Measurements from ENCODE around the gene ABO.
"Not testable (repeated sequence)": the region's sequence is repeated elsewhere in the genome, so short reads cannot be mapped to it uniquely, and the experiment has no call there.

ABO gene

DNA sequence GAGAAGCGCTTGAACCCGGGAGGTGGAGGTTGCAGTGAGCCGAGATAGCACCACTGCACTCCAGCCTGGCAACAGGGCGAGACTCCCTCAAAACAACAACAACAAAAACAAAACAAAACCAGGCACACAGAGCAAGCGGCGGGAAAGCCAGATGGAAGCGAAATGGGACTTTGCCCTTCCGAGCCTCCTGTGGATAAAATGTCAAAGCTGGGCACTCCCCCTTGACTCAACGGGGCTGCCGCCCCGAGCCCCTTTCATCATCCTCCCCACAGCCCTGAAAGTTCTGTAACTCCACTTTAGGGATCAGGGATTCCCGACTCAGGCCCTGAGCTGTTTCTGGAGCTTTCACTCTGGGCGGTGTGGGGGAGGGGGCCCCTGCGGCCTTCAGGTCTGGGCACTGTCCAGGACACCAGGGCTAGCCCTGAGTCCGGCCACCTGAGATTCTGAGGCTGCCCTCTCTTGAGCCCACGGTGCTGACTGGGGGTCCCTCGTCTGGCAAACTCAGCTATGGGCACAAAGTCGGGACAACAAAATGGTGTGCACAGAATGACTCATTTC is 35.4 kb downstream of the ABO start:
- no peak for DNase-seq

DNA sequence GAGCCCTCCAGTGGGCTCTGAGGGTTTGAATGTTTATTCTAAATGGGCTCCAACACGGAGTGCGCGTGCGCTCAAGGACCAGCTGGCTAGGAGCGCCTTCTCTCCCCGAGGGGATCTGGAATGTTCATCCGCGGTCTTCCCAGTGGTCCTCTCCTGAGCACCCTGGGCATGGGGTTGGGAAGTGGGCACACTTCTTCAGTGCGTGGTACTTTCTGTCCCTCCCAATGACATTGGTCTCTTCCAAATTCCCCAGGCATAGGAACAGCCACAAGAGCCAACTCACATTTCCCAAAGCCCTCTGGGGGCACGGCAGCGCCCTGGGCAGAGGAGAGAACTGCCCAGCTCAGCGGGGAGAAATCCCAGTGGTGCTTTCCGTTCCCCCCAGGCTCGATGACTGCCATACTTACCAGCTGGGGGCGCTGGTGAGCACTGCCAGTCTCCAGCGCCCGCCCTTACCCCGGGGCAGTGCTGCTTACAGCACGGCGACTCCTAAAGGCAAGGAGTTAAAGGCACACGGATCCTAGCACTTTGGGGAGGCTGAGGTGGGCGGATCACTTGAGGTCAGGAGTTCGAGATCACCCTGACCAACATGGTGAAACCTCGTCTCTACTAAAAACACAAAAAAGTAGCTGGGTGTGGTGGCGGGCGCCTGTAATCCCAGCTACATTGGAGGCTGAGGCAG is 36.0 kb downstream of the ABO start:
- DNase-seq = peak; percentile 85

DNA sequence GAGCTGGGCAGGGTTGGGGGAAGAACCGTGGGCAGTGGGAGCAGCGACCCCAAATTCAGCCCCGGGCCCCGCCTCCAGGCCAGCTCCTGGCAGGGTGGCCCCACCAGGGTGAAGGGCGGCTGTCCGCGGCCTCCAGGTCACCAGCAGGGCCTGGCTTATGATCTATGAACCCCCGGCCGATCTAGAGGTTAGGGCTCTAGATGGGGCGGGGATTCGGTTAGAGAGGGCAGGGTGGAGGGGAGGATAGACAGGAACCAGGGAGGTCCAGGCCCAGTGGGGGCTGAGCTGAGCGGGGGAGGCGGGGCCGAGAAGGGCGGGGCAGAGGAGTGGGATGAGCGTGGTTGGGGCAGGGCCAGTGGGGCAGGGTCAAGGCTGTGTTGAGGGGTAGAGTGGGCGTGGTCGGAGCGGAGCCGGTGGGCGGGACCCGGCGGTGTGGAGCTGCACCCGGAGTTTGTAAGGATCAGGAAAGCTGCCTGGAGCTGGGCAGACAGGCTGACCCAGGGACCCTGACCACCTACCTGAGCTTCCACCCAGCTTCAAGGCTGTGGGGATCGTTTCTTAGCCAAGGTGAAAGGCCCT is 36.6 kb downstream of the ABO start:
- peak; percentile 73 for DNase-seq

DNA sequence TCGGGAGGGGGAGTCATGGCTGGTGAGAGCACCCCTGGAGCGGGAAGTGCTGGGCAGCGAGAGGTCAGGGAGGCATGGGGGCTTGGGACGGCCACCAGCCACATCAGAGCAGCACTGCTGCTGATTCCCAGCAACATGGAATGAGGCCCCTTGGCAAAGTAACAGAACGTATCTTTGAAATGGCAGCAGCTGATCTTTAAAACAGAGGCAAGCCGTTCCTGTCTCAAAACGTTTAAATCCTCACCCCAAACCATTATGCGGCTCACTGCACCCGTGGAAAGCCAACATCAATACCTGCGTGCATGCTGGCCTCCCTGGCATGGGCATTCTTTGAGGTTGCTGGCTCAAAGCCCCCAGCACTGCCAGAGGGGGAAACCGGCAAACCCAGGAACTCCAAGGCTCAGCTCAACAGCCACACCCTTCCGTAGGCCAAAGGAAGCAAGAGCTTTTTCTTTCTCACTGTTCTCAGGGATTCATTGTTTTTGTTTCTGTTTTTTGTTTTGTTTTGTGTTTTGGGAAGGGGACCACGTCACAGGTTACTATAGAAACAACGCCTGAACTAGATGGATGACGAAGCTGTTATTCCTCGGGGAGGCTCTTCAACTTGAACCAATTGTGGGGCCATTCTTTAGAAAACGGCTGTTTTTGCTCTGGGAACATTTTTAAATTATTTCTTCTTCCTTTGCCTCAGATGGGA is 37.8 kb downstream of the ABO start:
- no peak for DNase-seq

DNA sequence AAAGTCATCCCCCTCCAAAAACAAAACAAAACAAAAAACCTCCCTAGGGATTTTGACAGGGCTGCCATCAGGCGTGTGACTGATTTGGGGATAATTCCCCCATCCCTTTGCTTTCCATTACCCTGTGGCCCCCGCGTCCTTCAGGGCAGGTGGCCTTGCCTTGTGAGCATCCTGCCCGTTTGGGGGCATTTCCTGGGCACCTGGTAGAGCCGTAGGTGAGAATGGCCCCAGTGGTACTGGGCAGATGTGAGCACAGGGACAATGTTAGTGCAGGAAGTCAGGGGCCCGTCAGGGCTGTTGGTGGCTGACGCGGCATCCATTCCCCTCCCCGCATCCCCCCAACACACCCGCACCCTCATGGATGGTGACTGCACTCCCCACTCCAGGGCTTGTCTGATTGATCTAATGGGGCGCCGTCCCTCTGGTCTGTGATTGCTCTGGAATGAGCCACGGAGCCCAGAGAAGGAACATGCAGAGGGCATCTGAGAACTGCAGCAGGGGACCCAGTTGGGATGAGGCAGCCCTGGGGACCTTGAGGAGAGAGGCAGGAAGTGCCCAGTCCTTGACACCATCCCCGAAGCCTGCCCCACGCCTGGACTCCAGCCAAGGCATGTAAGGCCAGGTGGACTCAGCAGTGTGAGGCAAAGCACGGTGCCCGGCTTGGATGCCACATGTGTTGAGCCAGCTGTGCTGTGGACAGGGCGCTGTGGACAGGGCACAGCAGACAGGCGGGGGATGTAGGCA is 38.5 kb downstream of the ABO start:
- not testable (repeated sequence) for DNase-seq

DNA sequence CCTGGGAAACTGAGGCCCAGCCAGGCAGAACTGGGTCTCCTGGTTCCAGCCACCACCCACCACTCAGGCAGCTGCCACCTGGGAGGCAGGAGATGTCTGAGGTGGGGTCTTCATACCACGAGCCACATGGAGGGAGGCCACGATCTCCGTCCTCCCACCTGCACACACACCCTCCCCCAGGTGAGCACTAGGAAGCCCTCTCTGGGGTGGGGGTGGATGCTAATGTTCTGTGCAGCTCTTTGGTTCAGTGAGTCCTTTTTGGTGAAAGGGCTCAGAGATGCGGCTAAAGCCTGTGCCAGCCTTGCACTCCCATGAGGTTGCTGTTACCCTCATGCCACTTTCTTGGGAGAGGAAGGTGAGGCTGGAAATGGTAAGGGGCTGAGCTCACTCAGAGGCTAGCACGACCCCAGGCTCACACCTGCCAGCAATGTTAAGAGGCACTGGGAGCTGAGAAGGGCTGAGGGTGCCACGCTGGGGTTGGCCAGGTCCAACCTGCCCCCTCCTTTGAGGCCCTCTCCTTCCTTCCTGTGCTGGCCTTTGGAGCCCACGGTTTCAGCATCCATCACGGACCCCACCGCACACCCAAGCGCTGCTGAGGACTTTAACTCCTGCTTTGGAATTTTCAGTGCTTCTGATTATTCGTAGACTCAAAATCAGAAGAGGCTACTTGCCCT is 39.3 kb downstream of the ABO start:
- no peak for DNase-seq

DNA sequence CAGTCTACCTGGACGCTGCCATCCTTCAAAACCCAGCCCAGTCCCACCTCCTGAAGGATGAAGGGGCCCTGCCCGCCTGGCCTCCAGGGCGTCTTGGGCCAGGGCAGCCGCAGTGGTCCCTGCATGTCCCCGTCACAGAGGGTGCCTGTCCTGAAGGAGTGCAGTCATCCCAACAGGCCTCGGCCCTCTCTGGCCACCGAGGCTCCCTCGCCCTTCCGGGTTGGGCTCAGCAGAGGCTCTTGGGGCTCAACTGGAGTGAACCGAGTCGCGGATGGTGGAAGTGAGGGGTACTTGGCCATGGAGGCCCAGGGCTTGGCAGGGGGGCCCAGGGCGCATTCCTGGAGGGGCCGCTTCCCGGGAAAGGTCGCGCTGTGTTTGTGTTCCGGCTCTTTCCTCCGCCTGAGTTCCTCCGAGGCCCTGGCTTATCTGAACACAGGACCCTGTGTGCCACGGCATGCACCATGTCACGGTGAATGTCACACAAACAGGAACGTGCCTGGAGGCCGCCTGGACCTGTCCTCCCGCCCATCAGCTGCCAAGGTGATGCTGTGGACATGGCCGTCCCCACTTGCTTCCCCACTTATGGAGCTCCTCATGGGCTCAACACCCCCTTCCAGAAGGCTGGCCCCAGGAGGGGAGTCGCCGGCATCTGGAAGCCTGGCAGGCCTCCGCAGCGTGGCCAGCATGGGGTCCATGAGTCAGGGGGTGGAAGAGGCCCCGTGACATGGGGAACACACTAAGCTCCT is 40.3 kb downstream of the ABO start:
- no peak for DNase-seq

DNA sequence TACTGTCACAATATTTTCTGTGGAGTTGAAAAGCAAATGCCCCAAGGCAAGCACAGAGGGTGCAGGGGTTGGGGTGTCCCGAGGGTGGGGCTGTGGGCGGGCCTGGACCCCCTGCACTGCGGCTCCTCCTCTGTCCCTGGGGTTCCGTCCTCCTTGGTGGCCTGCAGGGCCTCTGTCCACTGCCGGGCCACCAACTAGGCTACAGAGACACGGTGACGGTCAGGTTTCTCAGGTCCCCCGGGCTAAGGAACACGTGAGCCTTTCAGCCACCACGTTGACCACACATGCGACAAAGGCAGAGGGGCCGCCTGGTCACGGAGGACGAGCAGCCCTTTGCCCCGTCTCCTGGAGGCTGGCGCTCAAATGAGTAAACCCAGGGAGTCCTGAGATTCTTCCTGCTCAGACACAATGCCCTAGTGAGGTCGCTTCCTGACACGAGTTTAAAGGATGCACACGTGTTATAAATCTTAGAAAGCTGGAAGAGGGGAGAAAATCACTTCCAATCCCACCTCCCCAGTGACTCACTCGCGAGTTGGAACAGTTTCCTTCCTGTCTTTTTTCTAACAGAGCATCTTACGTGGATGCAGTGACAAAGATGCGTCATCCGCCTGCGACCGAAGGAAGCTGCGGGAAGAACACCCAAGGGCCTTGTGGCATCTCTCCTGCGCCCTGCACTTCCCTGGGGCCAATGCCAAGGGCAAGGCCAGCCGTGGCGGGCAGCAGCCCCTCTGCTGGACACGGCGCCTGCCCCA is 41.1 kb downstream of the ABO start:
- no peak for DNase-seq

DNA sequence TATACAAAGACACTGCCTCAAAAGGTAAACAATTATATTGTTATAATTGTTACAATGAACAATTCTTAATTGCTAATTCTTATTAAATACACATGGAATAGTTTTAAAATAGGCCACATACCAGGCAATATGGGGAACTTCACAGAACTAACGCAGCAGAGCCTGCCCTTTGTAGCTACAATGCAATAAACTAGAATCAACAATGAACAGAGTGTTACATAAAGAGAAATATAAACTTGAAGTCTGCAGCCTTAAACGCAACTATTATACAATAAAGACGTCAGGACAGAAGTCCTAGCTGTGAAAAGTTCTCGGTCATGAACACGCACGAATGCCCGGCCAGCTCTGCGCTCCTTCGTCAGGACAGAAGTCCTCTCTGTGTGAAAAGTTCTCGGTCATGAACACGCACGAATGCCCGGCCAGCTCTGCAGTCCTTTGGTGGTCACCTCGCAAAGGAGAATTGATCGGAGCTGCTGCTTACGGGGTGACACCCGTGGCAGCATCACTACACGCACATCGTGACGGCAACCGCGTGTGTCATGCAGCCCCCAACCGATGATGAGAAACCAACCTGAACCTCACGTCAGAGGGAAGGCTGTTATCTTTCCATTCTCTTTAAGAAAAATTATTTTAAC is 43.0 kb downstream of the ABO start:
- DNase-seq = not testable (repeated sequence)

DNA sequence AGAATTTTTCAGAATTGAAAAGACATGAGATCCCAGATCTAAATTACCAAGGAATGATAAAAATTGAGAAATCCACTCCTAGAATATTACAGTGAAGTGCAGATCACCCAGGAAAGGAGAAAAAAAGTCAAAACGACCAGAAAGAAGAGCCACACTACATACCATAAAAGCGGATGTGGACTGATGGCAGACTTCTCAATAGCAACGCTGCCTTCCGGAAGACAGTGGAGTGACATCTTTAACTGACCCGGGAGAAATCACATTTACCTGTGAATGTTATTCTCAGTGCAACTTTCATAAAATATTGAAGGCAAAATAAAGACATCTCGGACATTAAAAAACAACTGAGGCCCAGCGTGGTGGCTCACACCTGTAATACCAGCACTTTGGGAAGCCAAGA is 44.5 kb downstream of the ABO start:
- not testable (repeated sequence) for DNase-seq

DNA sequence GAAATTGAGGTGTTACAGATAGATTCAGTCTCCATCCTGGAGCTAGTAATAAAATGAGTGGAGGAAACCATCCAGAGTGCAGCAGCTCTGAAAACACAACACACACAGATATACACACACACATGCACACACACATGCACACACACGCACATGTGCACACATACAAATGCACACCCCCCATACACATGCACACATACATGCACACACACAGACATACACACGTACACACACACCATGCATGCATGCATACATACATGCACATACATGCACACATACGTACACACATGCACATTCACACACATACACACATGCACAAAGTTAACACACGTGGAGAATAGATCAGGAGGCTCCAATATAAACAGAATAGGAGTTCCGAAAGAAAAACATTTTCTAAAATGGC is 44.9 kb downstream of the ABO start:
- DNase-seq = no peak

DNA sequence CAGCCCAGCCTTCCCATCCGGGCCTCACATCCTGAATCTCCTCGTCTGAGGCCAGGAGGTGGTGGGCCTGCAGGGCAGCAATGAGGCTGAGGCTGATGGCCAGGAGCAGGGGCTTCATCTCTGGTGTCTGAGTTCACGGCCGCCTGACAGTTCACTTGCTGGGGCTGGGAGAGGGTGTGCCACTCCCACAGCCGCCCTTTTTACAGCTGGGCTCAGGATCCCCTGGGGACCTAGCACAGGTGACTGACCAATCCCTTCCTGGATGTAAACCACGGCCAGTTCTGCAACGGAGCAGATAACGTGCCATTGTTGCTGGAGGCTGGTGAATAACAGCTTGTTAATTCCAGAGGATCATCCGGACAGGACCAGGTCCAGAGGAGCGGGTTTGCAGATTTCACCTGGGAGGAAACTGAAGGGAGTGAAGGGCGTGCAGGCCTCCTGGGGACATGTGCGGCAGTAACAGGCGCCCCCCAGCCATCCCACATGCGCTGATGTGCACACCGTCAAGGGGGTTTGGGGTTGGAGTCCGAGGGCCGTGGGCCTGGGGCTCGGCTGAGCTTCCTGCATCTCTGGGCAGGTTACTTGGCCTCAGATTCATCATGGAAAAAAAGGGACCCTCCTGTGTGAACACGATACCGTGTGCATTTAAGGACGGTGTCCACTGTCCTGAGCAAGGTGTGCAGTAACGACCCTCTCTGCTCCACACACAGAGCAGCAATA is 46.4 kb downstream of the ABO start:
- DNase-seq = not testable (repeated sequence)

DNA sequence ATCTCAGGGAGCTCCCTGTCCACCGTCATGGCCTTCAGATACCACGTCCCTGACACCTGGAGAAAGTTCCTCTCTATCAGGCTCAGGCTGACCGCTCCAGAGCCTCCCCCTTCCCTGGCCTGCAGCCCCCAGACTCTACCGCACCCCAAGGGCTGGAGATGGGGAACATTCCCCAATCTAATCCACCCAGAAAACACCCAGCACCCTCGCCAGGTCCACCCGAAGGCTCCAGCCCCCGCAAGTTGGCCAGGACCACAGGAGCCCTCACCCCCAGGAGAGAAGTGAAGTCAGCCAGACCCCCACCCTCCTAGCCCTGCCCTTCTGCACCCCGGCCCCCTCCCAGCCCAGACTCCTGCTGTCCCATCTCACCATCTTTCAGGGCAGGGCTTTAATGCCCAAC is 47.0 kb downstream of the ABO start:
- DNase-seq = not testable (repeated sequence)

DNA sequence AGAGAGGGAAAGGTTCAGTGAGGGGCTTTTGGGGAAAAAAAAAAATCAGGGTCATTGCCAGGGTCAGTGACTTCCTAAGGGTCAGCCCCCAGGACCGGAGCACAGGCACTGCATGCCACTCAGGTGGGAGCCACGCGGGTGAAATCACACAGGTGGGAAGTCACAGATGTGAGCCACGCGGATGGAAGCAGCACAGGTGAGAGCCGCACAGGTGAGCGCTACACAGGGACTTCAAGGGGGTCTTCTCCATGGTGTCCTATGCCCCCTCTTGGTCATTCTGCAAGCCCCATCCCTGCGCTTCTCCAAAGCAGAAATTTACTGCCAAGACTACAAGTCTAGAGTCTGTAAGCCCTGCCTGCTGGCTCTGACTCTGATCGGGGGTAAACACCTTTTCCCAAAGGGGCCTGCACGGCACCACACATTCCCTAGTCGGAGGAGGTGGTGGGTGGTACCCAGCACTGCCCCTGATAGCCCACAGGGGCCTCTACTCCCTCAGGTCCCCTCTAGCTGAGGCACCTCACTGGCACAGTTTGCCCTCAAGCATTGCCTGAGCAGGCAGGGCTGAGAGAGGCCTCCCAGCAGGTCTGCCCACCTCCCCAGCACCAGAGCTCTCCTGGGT is 47.6 kb downstream of the ABO start:
- no peak for DNase-seq

DNA sequence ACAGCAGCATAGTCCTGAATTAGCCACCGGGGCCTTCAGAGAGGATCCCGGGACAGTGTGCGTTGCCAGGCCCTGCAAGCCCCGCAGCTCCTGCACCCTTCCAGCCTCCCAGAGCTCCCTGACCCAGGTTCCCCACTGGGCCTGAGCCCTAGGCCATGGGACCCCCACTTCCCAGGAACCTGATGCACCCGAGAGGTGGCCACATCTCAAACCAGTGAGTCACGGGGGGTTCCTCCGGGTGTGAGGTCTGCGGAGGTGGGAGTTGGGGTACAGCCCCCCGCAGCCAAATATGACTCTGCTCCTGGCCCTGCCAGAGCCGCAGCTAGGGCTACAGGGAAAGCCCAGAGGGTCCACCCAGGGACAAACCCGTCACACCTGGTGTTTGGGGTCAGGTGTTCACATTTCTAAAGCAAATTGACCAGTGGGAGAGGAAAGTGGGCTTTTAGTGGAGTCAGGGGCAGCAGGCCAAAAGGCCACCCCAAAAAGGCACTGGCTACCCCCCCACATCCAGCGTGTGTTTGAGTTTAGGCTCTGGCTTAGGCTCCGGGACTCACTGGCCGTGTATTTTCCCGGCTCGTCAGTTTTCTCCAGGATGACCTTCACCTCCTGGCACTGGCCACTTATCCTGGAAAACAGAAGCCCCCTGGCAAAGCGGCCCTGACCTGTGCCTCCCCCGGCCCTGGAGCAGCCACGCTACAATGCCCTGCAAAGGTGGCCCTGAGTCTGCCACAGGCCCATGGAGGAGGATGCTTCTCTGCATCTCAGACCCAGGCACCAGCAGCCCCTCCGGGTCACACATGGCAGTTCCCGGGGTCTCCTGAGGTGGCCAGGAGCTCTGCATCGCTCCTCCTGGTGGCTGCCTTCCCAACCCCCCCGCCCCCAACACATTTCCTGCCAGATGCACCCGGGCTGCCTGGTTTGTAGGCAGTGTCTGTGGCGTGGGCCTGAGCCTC is 48.5 kb downstream of the ABO start:
- no peak for DNase-seq

DNA sequence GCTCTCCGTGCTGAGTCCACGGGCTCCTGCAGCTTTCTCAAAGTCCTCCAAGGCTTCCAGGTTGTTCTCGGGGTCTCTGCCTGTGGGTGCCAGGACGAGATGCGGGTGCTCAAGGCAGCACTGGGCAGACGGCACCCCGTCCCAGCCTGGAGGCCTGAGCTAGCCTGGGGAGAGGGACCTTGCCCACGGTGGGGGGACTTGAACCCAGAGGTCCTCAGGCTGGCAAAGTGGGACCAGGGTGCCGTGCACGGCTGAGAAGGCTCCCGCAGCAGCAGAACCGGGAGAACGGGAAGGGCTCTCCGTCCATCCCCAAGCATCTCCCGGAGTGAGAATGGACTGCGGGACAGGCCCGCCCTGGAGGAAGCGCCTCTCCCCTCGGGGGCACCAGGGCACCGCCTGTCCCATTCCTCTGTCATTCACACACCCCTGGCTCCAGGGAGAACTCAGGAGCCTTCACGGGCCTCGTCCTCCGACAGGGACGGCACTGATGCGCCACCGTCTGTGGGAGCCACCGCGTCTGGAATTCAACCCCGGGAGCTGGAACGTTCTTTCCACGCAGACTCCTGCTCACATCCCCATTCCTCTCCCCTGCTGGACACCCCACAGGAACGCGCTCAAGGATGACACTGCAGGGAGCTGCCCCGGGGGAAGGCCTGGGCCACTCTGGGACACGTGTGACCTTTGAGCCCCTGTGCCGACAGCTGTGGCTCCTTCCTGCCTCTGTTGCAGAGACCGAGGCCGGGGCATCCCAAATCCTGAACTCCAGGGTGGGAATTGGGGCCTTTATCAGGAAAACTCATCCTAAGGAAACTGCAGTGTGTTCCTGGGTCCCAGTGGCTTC is 49.6 kb downstream of the ABO start:
- no peak for DNase-seq

DNA sequence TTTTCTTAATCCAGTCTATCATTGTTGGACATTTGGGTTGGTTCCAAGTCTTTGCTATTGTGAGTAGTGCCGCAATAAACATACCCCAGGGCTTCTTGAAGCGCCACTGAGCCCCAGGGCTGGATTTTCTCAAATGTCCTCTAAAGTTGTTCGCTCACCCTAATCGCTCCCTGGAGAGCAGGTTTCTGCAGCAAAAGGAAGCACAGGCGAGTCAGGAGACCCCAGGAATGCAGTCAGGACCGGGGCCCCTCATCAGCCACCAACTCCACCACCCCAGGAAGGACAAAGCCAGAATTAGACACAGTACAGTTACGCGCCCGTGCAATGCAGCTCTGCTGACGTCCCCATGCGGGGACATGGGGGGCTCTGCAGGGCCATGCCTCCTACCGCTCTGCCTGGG is 50.2 kb downstream of the ABO start:
- DNase-seq = no peak
